ENCODE measurements around the gene CDH4. TPM values are rescaled to one million over a fixed set of nuclear protein-coding genes. Genes with fewer than 3 reads are reported as not detected.

Gene CDH4
- total and polyA plus RNA-seq, 2 of the 8 experiments (the other 6 are each of a cell fraction or from before 2014, with no cell fraction given) = 4.3 to 7.9 TPM

- TF ChIP-seq CHD7 (IDR thresholded peaks at IDR 0.05; ENCODE audit: insufficient replicate concordance, low read length) = no peak
- TF ChIP-seq TAF1 (IDR thresholded peaks at IDR 0.05; ENCODE audit: low read depth, low read length) = no peak
- no peak for TF ChIP-seq BACH1 (IDR thresholded peaks at IDR 0.05; ENCODE audit: low read length)
- no peak for TF ChIP-seq TBP (IDR thresholded peaks at IDR 0.05; ENCODE audit: low read depth, low read length)
- TF ChIP-seq JUND (IDR thresholded peaks at IDR 0.05; ENCODE audit: low read length) = no peak
- no peak for TF ChIP-seq FOSL1 (IDR thresholded peaks at IDR 0.05; ENCODE audit: insufficient read depth, low read depth, low read length)
- TF ChIP-seq SP1 (IDR thresholded peaks at IDR 0.05; ENCODE audit: low read depth, low read length) = no peak
- no peak for TF ChIP-seq EP300 (IDR thresholded peaks at IDR 0.05; ENCODE audit: borderline replicate concordance in 1 of 2, low read depth in 2 of 2, low read length in 2 of 2)
- TF ChIP-seq TEAD4 (IDR thresholded peaks at IDR 0.05; ENCODE audit: low read depth, low read length) = no peak
- no peak for TF ChIP-seq GABPA (IDR thresholded peaks at IDR 0.05; ENCODE audit: borderline replicate concordance, insufficient read depth, low read length)
- no peak for TF ChIP-seq KDM5A (IDR thresholded peaks at IDR 0.05; ENCODE audit: low read length)
Measured at GRCh38 chr20:61927826-61928541, 675.9 kb downstream of the CDH4 start (continued).

Data from H1 (cell line).